OCI-LY1 (cell line): ENCODE data around the gene PLLP.

ENCODE experiments used
- EZH2 ChIP-seq: fragments of 200-600 bp; sonication (generic), shearing (Covaris generic); IDR thresholded peaks from 2 replicates; pipeline ENCODE4 v1.8.0; 2017; ENCODE audit warnings: borderline replicate concordance, mixed run types, mild to moderate bottlenecking, antibody characterized with exemption, low read length, moderate library complexity, mixed read lengths
- TF ChIP-seq, protein P1 (sequence below): fragments of 200-600 bp; sonication (generic), shearing (Covaris generic); IDR thresholded peaks from 2 replicates; pipeline ENCODE4 v1.5.1; 2017; ENCODE audit warnings: mild to moderate bottlenecking, antibody characterized with exemption, low read length, moderate library complexity, mixed read lengths

DNA sequence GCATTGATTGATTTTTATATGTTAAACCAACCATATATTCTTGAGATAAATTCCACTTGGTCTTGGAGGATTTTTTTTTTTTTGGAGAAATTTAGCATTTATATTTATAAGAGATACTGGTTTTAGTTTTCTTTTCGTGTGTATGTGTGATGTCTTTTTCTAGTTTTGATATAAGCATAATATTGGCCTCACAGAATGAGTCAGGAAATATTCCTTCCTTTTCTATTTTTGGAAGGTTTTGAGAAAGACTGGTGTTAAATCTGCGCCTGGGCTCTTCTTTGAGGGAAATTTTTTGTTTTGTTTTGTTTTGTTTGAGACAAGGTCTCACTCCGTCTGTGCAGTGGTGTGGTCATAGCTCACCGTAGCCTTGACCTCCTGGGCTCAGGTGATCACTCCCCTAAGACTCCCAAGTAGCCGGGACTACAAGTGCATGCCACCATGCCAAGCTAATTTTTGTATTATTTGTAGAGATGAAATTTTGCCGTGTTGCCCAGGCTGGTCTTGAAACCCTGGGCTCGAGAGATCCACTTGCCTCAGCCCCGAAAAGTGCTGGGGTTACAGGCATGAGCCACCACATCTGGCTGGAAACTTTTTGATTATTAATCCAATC, 45.4 kb upstream of the PLLP start:
- TF ChIP-seq, protein P1, sequence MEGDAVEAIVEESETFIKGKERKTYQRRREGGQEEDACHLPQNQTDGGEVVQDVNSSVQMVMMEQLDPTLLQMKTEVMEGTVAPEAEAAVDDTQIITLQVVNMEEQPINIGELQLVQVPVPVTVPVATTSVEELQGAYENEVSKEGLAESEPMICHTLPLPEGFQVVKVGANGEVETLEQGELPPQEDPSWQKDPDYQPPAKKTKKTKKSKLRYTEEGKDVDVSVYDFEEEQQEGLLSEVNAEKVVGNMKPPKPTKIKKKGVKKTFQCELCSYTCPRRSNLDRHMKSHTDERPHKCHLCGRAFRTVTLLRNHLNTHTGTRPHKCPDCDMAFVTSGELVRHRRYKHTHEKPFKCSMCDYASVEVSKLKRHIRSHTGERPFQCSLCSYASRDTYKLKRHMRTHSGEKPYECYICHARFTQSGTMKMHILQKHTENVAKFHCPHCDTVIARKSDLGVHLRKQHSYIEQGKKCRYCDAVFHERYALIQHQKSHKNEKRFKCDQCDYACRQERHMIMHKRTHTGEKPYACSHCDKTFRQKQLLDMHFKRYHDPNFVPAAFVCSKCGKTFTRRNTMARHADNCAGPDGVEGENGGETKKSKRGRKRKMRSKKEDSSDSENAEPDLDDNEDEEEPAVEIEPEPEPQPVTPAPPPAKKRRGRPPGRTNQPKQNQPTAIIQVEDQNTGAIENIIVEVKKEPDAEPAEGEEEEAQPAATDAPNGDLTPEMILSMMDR: no peak
- no peak for TF ChIP-seq EZH2
